ENCODE data around the gene TUBA3E.

Gene TUBA3E

GRCh38 chr2:130181325-130181879, 16.8 kb downstream of the TUBA3E start, which contains the start of gene SMPD4 (continued):
- no peak for TF ChIP-seq ZBTB10 (tag by site-specific recombination; IDR thresholded peaks at IDR 0.05)
- peak; percentile 96 for TF ChIP-seq SCRT2 (tag by site-specific recombination; IDR thresholded peaks at IDR 0.05)
- TF ChIP-seq, protein P1, sequence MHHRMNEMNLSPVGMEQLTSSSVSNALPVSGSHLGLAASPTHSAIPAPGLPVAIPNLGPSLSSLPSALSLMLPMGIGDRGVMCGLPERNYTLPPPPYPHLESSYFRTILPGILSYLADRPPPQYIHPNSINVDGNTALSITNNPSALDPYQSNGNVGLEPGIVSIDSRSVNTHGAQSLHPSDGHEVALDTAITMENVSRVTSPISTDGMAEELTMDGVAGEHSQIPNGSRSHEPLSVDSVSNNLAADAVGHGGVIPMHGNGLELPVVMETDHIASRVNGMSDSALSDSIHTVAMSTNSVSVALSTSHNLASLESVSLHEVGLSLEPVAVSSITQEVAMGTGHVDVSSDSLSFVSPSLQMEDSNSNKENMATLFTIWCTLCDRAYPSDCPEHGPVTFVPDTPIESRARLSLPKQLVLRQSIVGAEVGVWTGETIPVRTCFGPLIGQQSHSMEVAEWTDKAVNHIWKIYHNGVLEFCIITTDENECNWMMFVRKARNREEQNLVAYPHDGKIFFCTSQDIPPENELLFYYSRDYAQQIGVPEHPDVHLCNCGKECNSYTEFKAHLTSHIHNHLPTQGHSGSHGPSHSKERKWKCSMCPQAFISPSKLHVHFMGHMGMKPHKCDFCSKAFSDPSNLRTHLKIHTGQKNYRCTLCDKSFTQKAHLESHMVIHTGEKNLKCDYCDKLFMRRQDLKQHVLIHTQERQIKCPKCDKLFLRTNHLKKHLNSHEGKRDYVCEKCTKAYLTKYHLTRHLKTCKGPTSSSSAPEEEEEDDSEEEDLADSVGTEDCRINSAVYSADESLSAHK (tag by site-specific recombination; IDR thresholded peaks at IDR 0.05): no peak
- TF ChIP-seq SP7 (tag by site-specific recombination; IDR thresholded peaks at IDR 0.05): no peak
- no peak for TF ChIP-seq ZNF24 (tag by site-specific recombination; IDR thresholded peaks at IDR 0.05)
- TF ChIP-seq, protein P2, sequence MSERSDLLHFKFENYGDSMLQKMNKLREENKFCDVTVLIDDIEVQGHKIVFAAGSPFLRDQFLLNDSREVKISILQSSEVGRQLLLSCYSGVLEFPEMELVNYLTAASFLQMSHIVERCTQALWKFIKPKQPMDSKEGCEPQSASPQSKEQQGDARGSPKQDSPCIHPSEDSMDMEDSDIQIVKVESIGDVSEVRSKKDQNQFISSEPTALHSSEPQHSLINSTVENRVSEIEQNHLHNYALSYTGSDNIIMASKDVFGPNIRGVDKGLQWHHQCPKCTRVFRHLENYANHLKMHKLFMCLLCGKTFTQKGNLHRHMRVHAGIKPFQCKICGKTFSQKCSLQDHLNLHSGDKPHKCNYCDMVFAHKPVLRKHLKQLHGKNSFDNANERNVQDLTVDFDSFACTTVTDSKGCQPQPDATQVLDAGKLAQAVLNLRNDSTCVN (tag by site-specific recombination; optimal IDR thresholded peaks at IDR 0.05): peak; percentile 69
- TF ChIP-seq ZNF621 (tag by site-specific recombination; IDR thresholded peaks at IDR 0.05): no peak
- no peak for TF ChIP-seq ZNF114 (tag by site-specific recombination; IDR thresholded peaks at IDR 0.05)
- TF ChIP-seq ZNF561 (tag by site-specific recombination; IDR thresholded peaks at IDR 0.05; ENCODE audit: borderline replicate concordance): no peak
- TF ChIP-seq KLF9 (tag by site-specific recombination; IDR thresholded peaks at IDR 0.05; ENCODE audit: low read depth): peak; percentile 88
- TF ChIP-seq, protein P3, sequence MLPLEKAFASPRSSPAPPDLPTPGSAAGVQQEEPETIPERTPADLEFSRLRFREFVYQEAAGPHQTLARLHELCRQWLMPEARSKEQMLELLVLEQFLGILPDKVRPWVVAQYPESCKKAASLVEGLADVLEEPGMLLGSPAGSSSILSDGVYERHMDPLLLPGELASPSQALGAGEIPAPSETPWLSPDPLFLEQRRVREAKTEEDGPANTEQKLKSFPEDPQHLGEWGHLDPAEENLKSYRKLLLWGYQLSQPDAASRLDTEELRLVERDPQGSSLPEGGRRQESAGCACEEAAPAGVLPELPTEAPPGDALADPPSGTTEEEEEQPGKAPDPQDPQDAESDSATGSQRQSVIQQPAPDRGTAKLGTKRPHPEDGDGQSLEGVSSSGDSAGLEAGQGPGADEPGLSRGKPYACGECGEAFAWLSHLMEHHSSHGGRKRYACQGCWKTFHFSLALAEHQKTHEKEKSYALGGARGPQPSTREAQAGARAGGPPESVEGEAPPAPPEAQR (tag by site-specific recombination; IDR thresholded peaks at IDR 0.05): no peak
- TF ChIP-seq ZNF16 (tag by site-specific recombination; IDR thresholded peaks at IDR 0.05; ENCODE audit: low read depth): no peak
- 0 out of 2 replicates have a peak, but pooled peaks have one; percentile 51 for TF ChIP-seq KLF16 (tag by site-specific recombination; IDR thresholded peaks at IDR 0.05)
- TF ChIP-seq KLF1 (tag by site-specific recombination; IDR thresholded peaks at IDR 0.05): peak; percentile 76
- no peak for TF ChIP-seq ZNF391 (tag by site-specific recombination; IDR thresholded peaks at IDR 0.05; ENCODE audit: borderline replicate concordance, low read depth)
- TF ChIP-seq, protein P4, sequence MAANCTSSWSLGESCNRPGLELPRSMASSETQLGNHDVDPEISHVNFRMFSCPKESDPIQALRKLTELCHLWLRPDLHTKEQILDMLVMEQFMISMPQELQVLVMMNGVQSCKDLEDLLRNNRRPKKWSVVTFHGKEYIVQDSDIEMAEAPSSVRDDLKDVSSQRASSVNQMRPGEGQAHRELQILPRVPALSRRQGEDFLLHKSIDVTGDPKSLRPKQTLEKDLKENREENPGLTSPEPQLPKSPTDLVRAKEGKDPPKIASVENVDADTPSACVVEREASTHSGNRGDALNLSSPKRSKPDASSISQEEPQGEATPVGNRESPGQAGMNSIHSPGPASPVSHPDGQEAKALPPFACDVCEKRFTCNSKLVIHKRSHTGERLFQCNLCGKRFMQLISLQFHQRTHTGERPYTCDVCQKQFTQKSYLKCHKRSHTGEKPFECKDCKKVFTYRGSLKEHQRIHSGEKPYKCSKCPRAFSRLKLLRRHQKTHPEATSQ (tag by site-specific recombination; IDR thresholded peaks at IDR 0.05): no peak
- no peak for TF ChIP-seq ZNF148 (tag by site-specific recombination; IDR thresholded peaks at IDR 0.05; ENCODE audit: borderline replicate concordance)
- TF ChIP-seq, protein P5, sequence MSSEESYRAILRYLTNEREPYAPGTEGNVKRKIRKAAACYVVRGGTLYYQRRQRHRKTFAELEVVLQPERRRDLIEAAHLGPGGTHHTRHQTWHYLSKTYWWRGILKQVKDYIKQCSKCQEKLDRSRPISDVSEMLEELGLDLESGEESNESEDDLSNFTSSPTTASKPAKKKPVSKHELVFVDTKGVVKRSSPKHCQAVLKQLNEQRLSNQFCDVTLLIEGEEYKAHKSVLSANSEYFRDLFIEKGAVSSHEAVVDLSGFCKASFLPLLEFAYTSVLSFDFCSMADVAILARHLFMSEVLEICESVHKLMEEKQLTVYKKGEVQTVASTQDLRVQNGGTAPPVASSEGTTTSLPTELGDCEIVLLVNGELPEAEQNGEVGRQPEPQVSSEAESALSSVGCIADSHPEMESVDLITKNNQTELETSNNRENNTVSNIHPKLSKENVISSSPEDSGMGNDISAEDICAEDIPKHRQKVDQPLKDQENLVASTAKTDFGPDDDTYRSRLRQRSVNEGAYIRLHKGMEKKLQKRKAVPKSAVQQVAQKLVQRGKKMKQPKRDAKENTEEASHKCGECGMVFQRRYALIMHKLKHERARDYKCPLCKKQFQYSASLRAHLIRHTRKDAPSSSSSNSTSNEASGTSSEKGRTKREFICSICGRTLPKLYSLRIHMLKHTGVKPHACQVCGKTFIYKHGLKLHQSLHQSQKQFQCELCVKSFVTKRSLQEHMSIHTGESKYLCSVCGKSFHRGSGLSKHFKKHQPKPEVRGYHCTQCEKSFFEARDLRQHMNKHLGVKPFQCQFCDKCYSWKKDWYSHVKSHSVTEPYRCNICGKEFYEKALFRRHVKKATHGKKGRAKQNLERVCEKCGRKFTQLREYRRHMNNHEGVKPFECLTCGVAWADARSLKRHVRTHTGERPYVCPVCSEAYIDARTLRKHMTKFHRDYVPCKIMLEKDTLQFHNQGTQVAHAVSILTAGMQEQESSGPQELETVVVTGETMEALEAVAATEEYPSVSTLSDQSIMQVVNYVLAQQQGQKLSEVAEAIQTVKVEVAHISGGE (tag by site-specific recombination; conservative IDR thresholded peaks at IDR 0.05; ENCODE audit: low read depth): no peak
- no peak for TF ChIP-seq ZNF76 (tag by site-specific recombination; IDR thresholded peaks at IDR 0.05; ENCODE audit: borderline replicate concordance, low read depth)
- TF ChIP-seq ZNF155 (tag by site-specific recombination; IDR thresholded peaks at IDR 0.05): no peak
- no peak for TF ChIP-seq ZNF776 (tag by site-specific recombination; IDR thresholded peaks at IDR 0.05; ENCODE audit: borderline replicate concordance)
- TF ChIP-seq, protein P6, sequence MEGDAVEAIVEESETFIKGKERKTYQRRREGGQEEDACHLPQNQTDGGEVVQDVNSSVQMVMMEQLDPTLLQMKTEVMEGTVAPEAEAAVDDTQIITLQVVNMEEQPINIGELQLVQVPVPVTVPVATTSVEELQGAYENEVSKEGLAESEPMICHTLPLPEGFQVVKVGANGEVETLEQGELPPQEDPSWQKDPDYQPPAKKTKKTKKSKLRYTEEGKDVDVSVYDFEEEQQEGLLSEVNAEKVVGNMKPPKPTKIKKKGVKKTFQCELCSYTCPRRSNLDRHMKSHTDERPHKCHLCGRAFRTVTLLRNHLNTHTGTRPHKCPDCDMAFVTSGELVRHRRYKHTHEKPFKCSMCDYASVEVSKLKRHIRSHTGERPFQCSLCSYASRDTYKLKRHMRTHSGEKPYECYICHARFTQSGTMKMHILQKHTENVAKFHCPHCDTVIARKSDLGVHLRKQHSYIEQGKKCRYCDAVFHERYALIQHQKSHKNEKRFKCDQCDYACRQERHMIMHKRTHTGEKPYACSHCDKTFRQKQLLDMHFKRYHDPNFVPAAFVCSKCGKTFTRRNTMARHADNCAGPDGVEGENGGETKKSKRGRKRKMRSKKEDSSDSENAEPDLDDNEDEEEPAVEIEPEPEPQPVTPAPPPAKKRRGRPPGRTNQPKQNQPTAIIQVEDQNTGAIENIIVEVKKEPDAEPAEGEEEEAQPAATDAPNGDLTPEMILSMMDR (tag by site-specific recombination; IDR thresholded peaks at IDR 0.05): no peak
